Islet precursor cell (in vitro differentiated cells): ENCODE results near the gene R3HDM4.

ENCODE experiments used
- DNase-seq: peaks from one replicate; pipeline ENCODE4 v3.0.0-alpha.2; 2018

R3HDM4 gene

GRCh38 chr19:929203-929890 lies 16.3 kb upstream of the R3HDM4 start:
- no peak for DNase-seq

GRCh38 chr19:928471-929202 lies 15.6 kb upstream of the R3HDM4 start:
- peak; percentile 78 for DNase-seq

- DNase-seq, result peak; percentile 68
These were observed 14.9 kb upstream of the R3HDM4 start for GRCh38 chr19:927780-928401.

- DNase-seq, result no peak
These were observed 14.3 kb upstream of the R3HDM4 start for GRCh38 chr19:927351-927779.

- no peak for DNase-seq
These were observed 13.8 kb upstream of the R3HDM4 start for GRCh38 chr19:926589-927350.

- no peak for DNase-seq
These were observed 13.2 kb upstream of the R3HDM4 start for GRCh38 chr19:926323-926588.

- DNase-seq, result peak; percentile 97
These were observed 12.7 kb upstream of the R3HDM4 start, which contains the start of gene ARID3A for GRCh38 chr19:925526-926322. ARID3A (plus strand) TSS chr19:926035; CDS start chr19:929529, 3,494 bp downstream.

GRCh38 chr19:925087-925525 lies 12.1 kb upstream of the R3HDM4 start:
- peak; percentile 89 for DNase-seq

GRCh38 chr19:924553-925086 lies 11.6 kb upstream of the R3HDM4 start:
- no peak for DNase-seq

- DNase-seq, result no peak
These were observed 7.2 kb upstream of the R3HDM4 start for GRCh38 chr19:920051-920864.

GRCh38 chr19:919199-920050 lies 6.4 kb upstream of the R3HDM4 start:
- no peak for DNase-seq

- no peak for DNase-seq
These were observed 5.6 kb upstream of the R3HDM4 start for GRCh38 chr19:918481-919198.

GRCh38 chr19:918152-918437 lies 5.1 kb upstream of the R3HDM4 start:
- no peak for DNase-seq

- DNase-seq, result peak; percentile 77
These were observed 4.5 kb upstream of the R3HDM4 start, which contains the start of gene KISS1R for GRCh38 chr19:917323-918151. KISS1R (plus strand) TSS chr19:917333; CDS start chr19:917503, 170 bp downstream.

GRCh38 chr19:916645-917322 lies 3.8 kb upstream of the R3HDM4 start:
- no peak for DNase-seq

- DNase-seq, result peak; percentile 63
These were observed 589 bp downstream of the R3HDM4 start for GRCh38 chr19:912181-913079.
